Esophagus squamous epithelium (tissue), 5 donors: ENCODE results near the gene RNF130. TPM values are rescaled to one million over a fixed set of nuclear protein-coding genes. Genes with fewer than 3 reads are reported as not detected.

Source experiments
- DNase-seq: peaks from one replicate; lab custom pipeline; 2025; lab: John Stamatoyannopoulos, UW
- H3K27ac ChIP-seq, 4 donors: fragments of 200-600 bp; sonication (generic); one replicate each; pipeline ENCODE4 v1.5.1; 2016 to 2019; ENCODE audit warnings: mild to moderate bottlenecking in 1 of 4
- H3K27me3 ChIP-seq, 4 donors: fragments of 200-600 bp; sonication (generic); 1 replicate in 3 of 4; 2 replicates in 1 of 4; pipeline versions ENCODE4 v1.5.1 to v1.6.0; 2017 to 2021; ENCODE audit warnings: antibody characterized with exemption in 1 of 4
- H3K36me3 ChIP-seq, 3 donors: fragments of 200-600 bp; sonication (generic); one replicate each; pipeline ENCODE4 v1.5.1; 2016 to 2019
- H3K4me1 ChIP-seq, 3 donors: fragments of 200-600 bp; sonication (generic); one replicate each; pipeline ENCODE4 v1.5.1; 2017 to 2019
- H3K4me3 ChIP-seq, 4 donors: fragments of 200-600 bp; sonication (generic); 1 replicate in 3 of 4; 2 replicates in 1 of 4; pipeline ENCODE4 v1.5.1; 2016 to 2019; ENCODE audit warnings: mild to moderate bottlenecking in 2 of 4, moderate library complexity in 1 of 4
- H3K9me3 ChIP-seq, 3 donors: fragments of 200-600 bp; sonication (generic); one replicate each; pipeline ENCODE4 v1.5.1; 2016 to 2019
- CTCF ChIP-seq, 6 experiments: fragments of 450-650 bp in 4 of 6; fragments of 200-600 bp in 2 of 6; sonication (generic) in 2 of 6; IDR thresholded peaks; one replicate each; pipeline ENCODE4 v1.5.1; 2016 to 2019; ENCODE audit warnings: antibody characterized with exemption in 6 of 6, mild to moderate bottlenecking in 4 of 6, moderate library complexity in 4 of 6
- POLR2A ChIP-seq, 4 donors: fragments of 450-650 bp; IDR thresholded peaks; one replicate each; pipeline ENCODE4 v1.6.1; 2017; ENCODE audit warnings: antibody characterized with exemption in 4 of 4, mild to moderate bottlenecking in 4 of 4, moderate library complexity in 3 of 4
- WGBS, 2 donors: methylation state at CpG; one replicate each; pipeline ENCODE4 v1.1.5; 2018; 5-methylcytosine and 5-hydroxymethylcytosine counted together
- intact Hi-C: fragments of 100-400 bp; cut with DNase I; formaldehyde crosslinking; loops from one replicate; pipeline ENCODE4 v1.15.0; 2022
- total RNA-seq, 4 donors: library from RNA; depleted of rRNA; stranded (reverse); fragments of >200 nt; gene quantifications; one replicate each; pipeline ENCODE4 v1.1.0, GENCODE V29; 2016
- donor health status: DM: yes; HTN: yes; CAD: no.

The RNF130 gene
- total RNA-seq, 4 donors from 2014 or later = 9.1 to 54.6 (median 19.1) TPM

GRCh38 chr5:180041301-180042274 lies 30.0 kb downstream of the RNF130 start:
- intact Hi-C loops = no loop called here
- TF ChIP-seq POLR2A (IDR thresholded peaks at IDR 0.05) = no peak
- TF ChIP-seq CTCF (IDR thresholded peaks at IDR 0.05) = no peak
- Histone ChIP-seq H3K4me1 (peaks cover 0 to 2% (median 0%) of the 10 kb centered on the region in 3 donors), H3K4me3 (no peak overlapping the region), H3K27me3 (no peaks in the 10 kb centered on the region), H3K9me3 (no peaks in the 10 kb centered on the region), H3K27ac (no peak overlapping the region), H3K36me3 (peaks cover 0 to 29% (median 0%) of the 10 kb centered on the region in 3 donors)
- no peak for DNase-seq
- WGBS, 2 donors = 87 to 90% methylated on average over 13 to 15 of the region's 15 CpGs

- Histone ChIP-seq H3K4me1 (no peaks in the 10 kb centered on the region), H3K27me3 (no peaks in the 10 kb centered on the region), H3K36me3 (peaks cover 0 to 38% (median 0%) of the 10 kb centered on the region in 3 donors), H3K27ac (no peak overlapping the region), H3K9me3 (peaks cover 0 to 10% (median 4%) of the 10 kb centered on the region in 3 donors), H3K4me3 (no peak overlapping the region)
- DNase-seq = no peak
- intact Hi-C loops = no loop called here
- 79 to 82% methylated on average over 11 of the region's 11 CpGs for WGBS, 2 donors
- no peak for TF ChIP-seq CTCF (IDR thresholded peaks at IDR 0.05)
- TF ChIP-seq POLR2A (IDR thresholded peaks at IDR 0.05) = no peak
These were observed 31.0 kb downstream of the RNF130 start for GRCh38 chr5:180040287-180041214.

- H3K27ac ChIP-seq = no peak overlapping the region
- no peaks in the 10 kb centered on the region for H3K4me1 ChIP-seq
- H3K4me3 ChIP-seq = no peak overlapping the region
- peaks cover 0 to 12% (median 9%) of the 10 kb centered on the region in 3 donors for H3K9me3 ChIP-seq
- TF ChIP-seq POLR2A (IDR thresholded peaks at IDR 0.05) = no peak
- no peak for TF ChIP-seq CTCF (IDR thresholded peaks at IDR 0.05)
- no peak for DNase-seq
- 84 to 85% methylated on average over 5 of the region's 5 CpGs for WGBS, 2 donors
- H3K36me3 ChIP-seq = peaks cover 0 to 42% (median 0%) of the 10 kb centered on the region in 3 donors
- intact Hi-C loops = no loop called here
- no peaks in the 10 kb centered on the region for H3K27me3 ChIP-seq
These were observed 36.2 kb downstream of the RNF130 start for GRCh38 chr5:180035206-180035931.

- intact Hi-C loops = no loop called here
- Histone ChIP-seq H3K27me3 (no peaks in the 10 kb centered on the region), H3K27ac (no peak overlapping the region), H3K4me1 (no peaks in the 10 kb centered on the region), H3K36me3 (peaks cover 0 to 35% (median 0%) of the 10 kb centered on the region in 3 donors), H3K9me3 (peaks cover 0 to 12% (median 9%) of the 10 kb centered on the region in 3 donors), H3K4me3 (no peak overlapping the region)
- no peak for TF ChIP-seq POLR2A (IDR thresholded peaks at IDR 0.05)
- TF ChIP-seq CTCF (IDR thresholded peaks at IDR 0.05) = no peak
- no peak for DNase-seq
- WGBS, 2 donors = 85 to 89% methylated on average over 2 of the region's 2 CpGs
These were observed 37.0 kb downstream of the RNF130 start for GRCh38 chr5:180034564-180034963.
